Myocyte (in vitro differentiated cells): ENCODE data around the gene TGM3. TPM values are rescaled to one million over a fixed set of nuclear protein-coding genes. Genes with fewer than 3 reads are reported as not detected.

Source experiments
- DNase-seq: peaks from one replicate; pipeline ENCODE4 v3.0.0-alpha.2; 2012; ENCODE audit warnings: low read depth
- total RNA-seq: library from RNA; depleted of rRNA; stranded (reverse); fragments of >200 nt; gene quantifications from 2 replicates; pipeline ENCODE4 v1.2.3, GENCODE V29; 2014

Gene TGM3
- total RNA-seq, 1 donor from 2014 or later = not detected

- no peak for DNase-seq
Observed at GRCh38 chr20:2336471-2336870, 40.7 kb downstream of the TGM3 start.

- no peak for DNase-seq
Observed at GRCh38 chr20:2337142-2337541, 41.3 kb downstream of the TGM3 start.

- no peak for DNase-seq
Observed at GRCh38 chr20:2338411-2339066, 42.7 kb downstream of the TGM3 start.

- no peak for DNase-seq
Observed at GRCh38 chr20:2340136-2340535, 44.3 kb downstream of the TGM3 start.

GRCh38 chr20:2340823-2341222, 45.0 kb downstream of the TGM3 start:
- no peak for DNase-seq

- no peak for DNase-seq
Observed at GRCh38 chr20:2341336-2341735, 45.5 kb downstream of the TGM3 start.

- no peak for DNase-seq
Observed at GRCh38 chr20:2342243-2342642, 46.4 kb downstream of the TGM3 start.

GRCh38 chr20:2346188-2346587, 50.4 kb downstream of the TGM3 start:
- no peak for DNase-seq

- DNase-seq = no peak
Observed at GRCh38 chr20:2348336-2348735, 52.5 kb downstream of the TGM3 start.

GRCh38 chr20:2349801-2350200, 54.0 kb downstream of the TGM3 start:
- DNase-seq = no peak

- no peak for DNase-seq
Observed at GRCh38 chr20:2350606-2351005, 54.8 kb downstream of the TGM3 start.

- no peak for DNase-seq
Observed at GRCh38 chr20:2353231-2353630, 57.4 kb downstream of the TGM3 start.

- no peak for DNase-seq
Observed at GRCh38 chr20:2357114-2357513, 61.3 kb downstream of the TGM3 start.

GRCh38 chr20:2358006-2358405, 62.2 kb downstream of the TGM3 start:
- no peak for DNase-seq

GRCh38 chr20:2361035-2361593, 65.3 kb downstream of the TGM3 start:
- no peak for DNase-seq

- no peak for DNase-seq
Observed at GRCh38 chr20:2363187-2363586, 67.4 kb downstream of the TGM3 start.

GRCh38 chr20:2363587-2363986, 67.8 kb downstream of the TGM3 start:
- DNase-seq = no peak

- DNase-seq = no peak
Observed at GRCh38 chr20:2364044-2364443, 68.2 kb downstream of the TGM3 start.

GRCh38 chr20:2365091-2365490, 69.3 kb downstream of the TGM3 start:
- DNase-seq = no peak

GRCh38 chr20:2365666-2366065, 69.9 kb downstream of the TGM3 start:
- no peak for DNase-seq

GRCh38 chr20:2368621-2369020, 72.8 kb downstream of the TGM3 start:
- no peak for DNase-seq

- no peak for DNase-seq
Observed at GRCh38 chr20:2373098-2373497, 77.3 kb downstream of the TGM3 start.

GRCh38 chr20:2374346-2375125, 78.7 kb downstream of the TGM3 start:
- no peak for DNase-seq
